Measurements from ENCODE around the gene ABHD16B. TPM values are rescaled to one million over a fixed set of nuclear protein-coding genes. Genes with fewer than 3 reads are reported as not detected.

Gene ABHD16B
- total and polyA plus RNA-seq, 2 experiments from 2014 or later = not detected

DNA sequence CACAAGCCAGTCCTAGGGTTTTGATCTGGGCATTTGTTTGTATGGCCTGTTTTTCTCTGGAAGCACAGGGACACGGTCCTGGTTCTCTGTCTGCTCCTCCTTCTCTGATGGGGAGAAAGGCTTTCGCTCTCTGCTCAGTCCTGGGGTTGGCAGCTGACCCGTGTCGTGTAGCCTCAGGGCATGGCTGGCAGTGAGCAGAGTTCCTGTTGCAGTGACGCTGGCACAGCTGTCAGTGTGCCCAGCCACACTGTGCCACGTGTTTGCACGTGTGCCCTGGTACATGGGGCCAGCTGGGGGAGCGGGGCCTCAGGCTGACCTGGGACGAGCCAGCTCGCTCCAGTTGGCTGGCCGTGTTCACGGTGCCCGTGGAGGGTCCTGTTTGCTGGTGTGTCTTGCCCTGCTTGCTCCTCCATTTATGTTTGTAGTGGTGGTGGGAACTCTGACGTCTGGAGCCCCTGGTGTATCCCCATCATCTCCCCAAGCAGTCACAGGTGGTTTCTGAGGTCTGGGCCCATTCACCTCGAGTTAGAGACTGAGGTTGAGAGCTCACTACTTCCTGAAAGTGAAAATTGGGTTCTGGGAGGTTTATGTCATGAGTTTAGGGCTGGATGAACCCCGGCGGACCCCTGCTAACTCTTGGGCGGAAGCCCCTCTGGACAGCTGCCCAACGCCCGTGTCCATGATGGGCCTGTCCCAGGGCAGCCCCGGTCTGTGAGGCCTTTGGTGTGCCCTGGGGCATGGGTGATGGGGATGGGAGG lies 23.4 kb downstream of the ABHD16B start:
- ATAC-seq (no peak), DNase-seq (ENCODE audit: low spot score) (no peak)
- Histone ChIP-seq H3F3A (replicated peaks; ENCODE audit: low read depth) (peaks cover 6% of the 10 kb centered on the region; the same call in 1 of the 2 replicates), H3K4me3 (no peak overlapping the region), H3K36me3 (ENCODE audit: insufficient read depth) (0 out of 2 replicates have a peak, but pooled peaks cover 5% of the 10 kb centered on the region), H3K4me2 (no peak overlapping the region), H3K9me2 (ENCODE audit: insufficient read depth) (no peaks in the 10 kb centered on the region), H2AFZ (no peak overlapping the region), H4K20me1 (replicated peaks; ENCODE audit: insufficient read depth) (peaks cover 8% of the 10 kb centered on the region), H3K27me3 (ENCODE audit: insufficient read depth) (no peaks in the 10 kb centered on the region), H3K79me2 (replicated peaks; ENCODE audit: insufficient read depth) (peaks cover 8% of the 10 kb centered on the region; the same call in 1 of the 2 replicates), H3K4me1 (ENCODE audit: insufficient read depth) (no peaks in the 10 kb centered on the region), H3K27ac (ENCODE audit: low read depth) (no peak overlapping the region)
- no peaks in the 10 kb centered on the region; the same call in 2 of the 3 replicates for H3K4me1 Mint-ChIP-seq
- H3K9me3 Mint-ChIP-seq = no peaks in the 10 kb centered on the region
- TF ChIP-seq, protein P1, sequence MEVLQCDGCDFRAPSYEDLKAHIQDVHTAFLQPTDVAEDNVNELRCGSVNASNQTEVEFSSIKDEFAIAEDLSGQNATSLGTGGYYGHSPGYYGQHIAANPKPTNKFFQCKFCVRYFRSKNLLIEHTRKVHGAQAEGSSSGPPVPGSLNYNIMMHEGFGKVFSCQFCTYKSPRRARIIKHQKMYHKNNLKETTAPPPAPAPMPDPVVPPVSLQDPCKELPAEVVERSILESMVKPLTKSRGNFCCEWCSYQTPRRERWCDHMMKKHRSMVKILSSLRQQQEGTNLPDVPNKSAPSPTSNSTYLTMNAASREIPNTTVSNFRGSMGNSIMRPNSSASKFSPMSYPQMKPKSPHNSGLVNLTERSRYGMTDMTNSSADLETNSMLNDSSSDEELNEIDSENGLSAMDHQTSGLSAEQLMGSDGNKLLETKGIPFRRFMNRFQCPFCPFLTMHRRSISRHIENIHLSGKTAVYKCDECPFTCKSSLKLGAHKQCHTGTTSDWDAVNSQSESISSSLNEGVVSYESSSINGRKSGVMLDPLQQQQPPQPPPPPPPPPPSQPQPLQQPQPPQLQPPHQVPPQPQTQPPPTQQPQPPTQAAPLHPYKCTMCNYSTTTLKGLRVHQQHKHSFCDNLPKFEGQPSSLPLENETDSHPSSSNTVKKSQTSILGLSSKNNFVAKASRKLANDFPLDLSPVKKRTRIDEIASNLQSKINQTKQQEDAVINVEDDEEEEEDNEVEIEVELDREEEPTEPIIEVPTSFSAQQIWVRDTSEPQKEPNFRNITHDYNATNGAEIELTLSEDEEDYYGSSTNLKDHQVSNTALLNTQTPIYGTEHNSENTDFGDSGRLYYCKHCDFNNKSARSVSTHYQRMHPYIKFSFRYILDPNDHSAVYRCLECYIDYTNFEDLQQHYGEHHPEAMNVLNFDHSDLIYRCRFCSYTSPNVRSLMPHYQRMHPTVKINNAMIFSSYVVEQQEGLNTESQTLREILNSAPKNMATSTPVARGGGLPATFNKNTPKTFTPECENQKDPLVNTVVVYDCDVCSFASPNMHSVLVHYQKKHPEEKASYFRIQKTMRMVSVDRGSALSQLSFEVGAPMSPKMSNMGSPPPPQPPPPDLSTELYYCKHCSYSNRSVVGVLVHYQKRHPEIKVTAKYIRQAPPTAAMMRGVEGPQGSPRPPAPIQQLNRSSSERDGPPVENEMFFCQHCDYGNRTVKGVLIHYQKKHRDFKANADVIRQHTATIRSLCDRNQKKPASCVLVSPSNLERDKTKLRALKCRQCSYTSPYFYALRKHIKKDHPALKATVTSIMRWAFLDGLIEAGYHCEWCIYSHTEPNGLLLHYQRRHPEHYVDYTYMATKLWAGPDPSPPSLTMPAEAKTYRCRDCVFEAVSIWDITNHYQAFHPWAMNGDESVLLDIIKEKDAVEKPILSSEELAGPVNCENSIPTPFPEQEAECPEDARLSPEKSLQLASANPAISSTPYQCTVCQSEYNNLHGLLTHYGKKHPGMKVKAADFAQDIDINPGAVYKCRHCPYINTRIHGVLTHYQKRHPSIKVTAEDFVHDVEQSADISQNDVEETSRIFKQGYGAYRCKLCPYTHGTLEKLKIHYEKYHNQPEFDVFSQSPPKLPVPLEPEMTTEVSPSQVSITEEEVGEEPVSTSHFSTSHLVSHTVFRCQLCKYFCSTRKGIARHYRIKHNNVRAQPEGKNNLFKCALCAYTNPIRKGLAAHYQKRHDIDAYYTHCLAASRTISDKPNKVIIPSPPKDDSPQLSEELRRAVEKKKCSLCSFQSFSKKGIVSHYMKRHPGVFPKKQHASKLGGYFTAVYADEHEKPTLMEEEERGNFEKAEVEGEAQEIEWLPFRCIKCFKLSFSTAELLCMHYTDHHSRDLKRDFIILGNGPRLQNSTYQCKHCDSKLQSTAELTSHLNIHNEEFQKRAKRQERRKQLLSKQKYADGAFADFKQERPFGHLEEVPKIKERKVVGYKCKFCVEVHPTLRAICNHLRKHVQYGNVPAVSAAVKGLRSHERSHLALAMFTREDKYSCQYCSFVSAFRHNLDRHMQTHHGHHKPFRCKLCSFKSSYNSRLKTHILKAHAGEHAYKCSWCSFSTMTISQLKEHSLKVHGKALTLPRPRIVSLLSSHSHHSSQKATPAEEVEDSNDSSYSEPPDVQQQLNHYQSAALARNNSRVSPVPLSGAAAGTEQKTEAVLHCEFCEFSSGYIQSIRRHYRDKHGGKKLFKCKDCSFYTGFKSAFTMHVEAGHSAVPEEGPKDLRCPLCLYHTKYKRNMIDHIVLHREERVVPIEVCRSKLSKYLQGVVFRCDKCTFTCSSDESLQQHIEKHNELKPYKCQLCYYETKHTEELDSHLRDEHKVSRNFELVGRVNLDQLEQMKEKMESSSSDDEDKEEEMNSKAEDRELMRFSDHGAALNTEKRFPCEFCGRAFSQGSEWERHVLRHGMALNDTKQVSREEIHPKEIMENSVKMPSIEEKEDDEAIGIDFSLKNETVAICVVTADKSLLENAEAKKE (CRISPR knock-in tag; IDR thresholded peaks at IDR 0.05) = no peak
- no peak overlapping the region; the same call in 1 of the 2 replicates for H3K27ac Mint-ChIP-seq
- peaks cover 16% of the 10 kb centered on the region for H3K27me3 Mint-ChIP-seq (ENCODE audit: insufficient read depth, low read depth, poor library complexity)
- H3K4me3 Mint-ChIP-seq = no peak overlapping the region
- H3K36me3 Mint-ChIP-seq (ENCODE audit: low read depth) = peaks cover 43% of the 10 kb centered on the region

DNA sequence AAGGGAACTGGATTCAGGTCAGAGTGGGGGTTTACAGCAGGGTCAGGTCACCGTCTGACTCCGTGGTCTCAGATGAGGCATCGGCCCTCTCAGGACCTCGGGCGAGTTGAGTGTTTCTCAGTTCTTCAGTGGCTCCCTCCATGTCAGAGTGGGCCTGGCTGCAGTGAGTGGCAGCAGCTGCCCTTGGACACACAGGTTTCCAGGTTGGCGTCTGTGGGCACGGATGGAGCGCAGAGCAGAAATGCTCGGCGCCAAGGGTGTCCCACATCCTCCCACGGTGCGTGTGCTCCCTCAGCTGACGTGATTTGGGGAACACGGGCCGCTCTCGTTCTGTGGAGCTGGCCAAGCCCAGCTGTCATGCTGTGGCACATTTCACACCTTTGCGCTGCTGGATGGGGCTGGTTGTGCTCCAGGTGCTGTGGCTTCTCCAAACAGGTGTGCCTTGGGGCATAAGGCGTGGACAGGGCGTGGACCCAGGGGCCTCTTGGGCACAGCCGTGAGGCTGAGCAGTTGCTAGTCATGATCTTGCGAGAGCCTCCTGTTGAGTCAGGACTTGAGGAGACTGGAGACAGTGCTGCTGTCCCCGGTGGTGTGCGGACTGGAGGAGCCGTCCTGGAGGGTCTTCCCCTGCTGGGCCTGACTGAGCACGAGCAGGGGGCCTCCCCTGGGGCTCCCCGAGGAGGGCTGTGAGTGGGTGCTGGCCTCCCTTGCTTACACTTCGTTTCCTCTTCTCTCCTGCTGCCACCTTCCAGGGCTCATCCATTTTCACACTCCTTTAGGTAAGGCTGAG lies 24.2 kb downstream of the ABHD16B start:
- Histone ChIP-seq H3F3A (replicated peaks; ENCODE audit: low read depth) (peaks cover 13% of the 10 kb centered on the region; the same call in 1 of the 2 replicates), H3K27me3 (ENCODE audit: insufficient read depth) (no peaks in the 10 kb centered on the region), H4K20me1 (replicated peaks; ENCODE audit: insufficient read depth) (peaks cover 11% of the 10 kb centered on the region), H3K4me1 (ENCODE audit: insufficient read depth) (no peaks in the 10 kb centered on the region), H3K36me3 (ENCODE audit: insufficient read depth) (peaks cover 11% of the 10 kb centered on the region; the same call in 1 of the 2 replicates), H3K4me3 (no peak overlapping the region), H3K9me2 (ENCODE audit: insufficient read depth) (no peaks in the 10 kb centered on the region), H3K27ac (ENCODE audit: low read depth) (no peak overlapping the region), H3K4me2 (no peak overlapping the region), H2AFZ (no peak overlapping the region), H3K79me2 (replicated peaks; ENCODE audit: insufficient read depth) (peaks cover 8% of the 10 kb centered on the region; the same call in 1 of the 2 replicates)
- ATAC-seq = no peak
- H3K9me3 Mint-ChIP-seq = no peaks in the 10 kb centered on the region
- peaks cover 19% of the 10 kb centered on the region for H3K27me3 Mint-ChIP-seq (ENCODE audit: insufficient read depth, low read depth, poor library complexity)
- no peaks in the 10 kb centered on the region; the same call in 2 of the 3 replicates for H3K4me1 Mint-ChIP-seq
- TF ChIP-seq, protein P1 (CRISPR knock-in tag; IDR thresholded peaks at IDR 0.05) = no peak
- H3K36me3 Mint-ChIP-seq (ENCODE audit: low read depth) = peaks cover 49% of the 10 kb centered on the region
- no peak overlapping the region for H3K27ac Mint-ChIP-seq
- DNase-seq (ENCODE audit: low spot score) = no peak
- H3K4me3 Mint-ChIP-seq = no peak overlapping the region
